Body of pancreas (tissue), 4 donors: Measurements from ENCODE around the gene FAIM. TPM values are rescaled to one million over a fixed set of nuclear protein-coding genes. Genes with fewer than 3 reads are reported as not detected.

Experiments used
- ATAC-seq: fragments of 150-250 bp; one replicate; pipeline ENCODE4 v1.9.1; 2016
- DNase-seq, 4 donors: peaks; one replicate each; pipeline ENCODE4 v3.0.0-alpha.2; 2019
- H3K27ac ChIP-seq, 4 donors: fragments of 200-600 bp; sonication (generic); 1 replicate in 3 of 4; 2 replicates in 1 of 4; pipeline versions ENCODE4 v1.5.1 to v1.6.1; 2016 to 2019; ENCODE audit warnings: mild to moderate bottlenecking in 1 of 4, mixed read lengths in 1 of 4, moderate library complexity in 1 of 4
- H3K27me3 ChIP-seq, 2 donors: fragments of 200-600 bp; sonication (generic); one replicate each; pipeline ENCODE4 v1.6.0; 2016; ENCODE audit warnings: mild to moderate bottlenecking in 1 of 2
- H3K36me3 ChIP-seq, 2 donors: fragments of 200-600 bp; sonication (generic); replicated peaks in 1 of 2; 2 replicates each; pipeline ENCODE4 v1.5.1; 2016; ENCODE audit warnings: low read depth in 2 of 2; ENCODE audit not compliant: insufficient read depth in 1 of 2
- H3K4me1 ChIP-seq: fragments of 200-600 bp; sonication (generic); one replicate; pipeline ENCODE4 v1.6.0; 2016
- H3K4me3 ChIP-seq, 2 donors: fragments of 200-600 bp; sonication (generic); 1 replicate in 1 of 2; 2 replicates in 1 of 2; pipeline ENCODE4 v1.5.1; 2016 to 2019
- H3K9me3 ChIP-seq, 3 donors: fragments of 200-600 bp; sonication (generic); 1 replicate in 2 of 3; 2 replicates in 1 of 3; pipeline ENCODE4 v1.5.1; 2016
- POLR2A ChIP-seq, 3 donors: fragments of 450-650 bp; IDR thresholded peaks; one replicate each; pipeline ENCODE4 v1.6.1; 2016; ENCODE audit warnings: antibody characterized with exemption in 3 of 3, mild to moderate bottlenecking in 2 of 3
- WGBS, 2 donors: methylation state at CpG; one replicate each; pipeline ENCODE4 v1.1.5; 2017; 5-methylcytosine and 5-hydroxymethylcytosine counted together
- intact Hi-C: fragments of 100-400 bp; cut with DNase I; formaldehyde crosslinking; loops from one replicate; pipeline ENCODE4 v1.15.1; 2023
- total RNA-seq, 2 donors: library from RNA; depleted of rRNA; stranded (reverse); fragments of >200 nt; gene quantifications; one replicate each; pipeline ENCODE4 v1.1.0, GENCODE V29; 2016
- TF ChIP-seq, protein P1 (sequence below), 7 experiments: fragments of 450-650 bp in 4 of 7; fragments of 200-600 bp in 3 of 7; sonication (generic) in 3 of 7; IDR thresholded peaks; one replicate each; pipeline ENCODE4 v1.5.1; 2016 to 2019; ENCODE audit warnings: antibody characterized with exemption in 7 of 7

Gene FAIM
- total RNA-seq, 2 donors from 2014 or later: 29.3 to 34.0 TPM

DNA sequence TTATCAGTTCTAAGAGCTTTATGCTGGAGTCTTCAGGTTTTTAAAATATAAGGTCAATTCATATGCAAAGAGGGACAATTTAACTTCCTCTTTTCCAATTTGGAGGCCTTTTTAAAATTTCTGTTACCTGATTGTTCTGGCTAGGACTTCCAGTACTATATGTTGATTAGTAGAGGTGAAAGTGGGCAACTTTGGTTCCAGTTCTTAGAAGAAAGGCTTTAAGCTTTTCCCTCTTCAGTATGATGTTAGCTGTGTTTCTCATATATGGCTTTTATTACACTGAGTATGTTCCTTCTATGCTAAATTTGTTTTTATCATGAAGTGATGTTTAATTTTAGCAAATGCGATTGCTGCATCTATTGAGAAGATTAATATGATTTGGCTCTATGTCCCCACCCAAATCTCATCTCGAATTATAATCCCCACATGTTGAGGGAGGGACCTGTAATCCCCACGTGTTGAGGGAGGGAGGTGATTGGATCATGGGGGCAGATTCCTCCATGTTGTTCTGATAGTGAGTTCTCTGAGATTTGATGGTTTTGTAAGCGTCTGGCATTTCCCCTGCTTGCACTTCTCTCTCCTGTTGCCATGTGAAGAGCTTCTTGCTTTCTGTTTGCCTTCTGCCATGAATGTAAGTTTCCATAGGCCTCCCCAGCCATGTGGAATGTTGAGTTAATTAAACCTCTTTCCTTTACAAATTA is 33.8 kb downstream of the FAIM start:
- 83 to 89% methylated on average over 4 of the region's 4 CpGs for WGBS, 2 donors
- no peaks in the 10 kb centered on the region for H3K36me3 ChIP-seq
- ATAC-seq: no peak
- H3K27me3 ChIP-seq: no peaks in the 10 kb centered on the region
- no peak for TF ChIP-seq POLR2A (IDR thresholded peaks at IDR 0.05)
- TF ChIP-seq, protein P1, sequence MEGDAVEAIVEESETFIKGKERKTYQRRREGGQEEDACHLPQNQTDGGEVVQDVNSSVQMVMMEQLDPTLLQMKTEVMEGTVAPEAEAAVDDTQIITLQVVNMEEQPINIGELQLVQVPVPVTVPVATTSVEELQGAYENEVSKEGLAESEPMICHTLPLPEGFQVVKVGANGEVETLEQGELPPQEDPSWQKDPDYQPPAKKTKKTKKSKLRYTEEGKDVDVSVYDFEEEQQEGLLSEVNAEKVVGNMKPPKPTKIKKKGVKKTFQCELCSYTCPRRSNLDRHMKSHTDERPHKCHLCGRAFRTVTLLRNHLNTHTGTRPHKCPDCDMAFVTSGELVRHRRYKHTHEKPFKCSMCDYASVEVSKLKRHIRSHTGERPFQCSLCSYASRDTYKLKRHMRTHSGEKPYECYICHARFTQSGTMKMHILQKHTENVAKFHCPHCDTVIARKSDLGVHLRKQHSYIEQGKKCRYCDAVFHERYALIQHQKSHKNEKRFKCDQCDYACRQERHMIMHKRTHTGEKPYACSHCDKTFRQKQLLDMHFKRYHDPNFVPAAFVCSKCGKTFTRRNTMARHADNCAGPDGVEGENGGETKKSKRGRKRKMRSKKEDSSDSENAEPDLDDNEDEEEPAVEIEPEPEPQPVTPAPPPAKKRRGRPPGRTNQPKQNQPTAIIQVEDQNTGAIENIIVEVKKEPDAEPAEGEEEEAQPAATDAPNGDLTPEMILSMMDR (IDR thresholded peaks at IDR 0.05): no peak
- peaks cover 0 to 7% (median 0%) of the 10 kb centered on the region in 3 donors for H3K9me3 ChIP-seq
- no peak overlapping the region for H3K4me3 ChIP-seq
- no peak for DNase-seq
- no peaks in the 10 kb centered on the region for H3K4me1 ChIP-seq
- intact Hi-C loops: no loop called here
- H3K27ac ChIP-seq: no peak overlapping the region

DNA sequence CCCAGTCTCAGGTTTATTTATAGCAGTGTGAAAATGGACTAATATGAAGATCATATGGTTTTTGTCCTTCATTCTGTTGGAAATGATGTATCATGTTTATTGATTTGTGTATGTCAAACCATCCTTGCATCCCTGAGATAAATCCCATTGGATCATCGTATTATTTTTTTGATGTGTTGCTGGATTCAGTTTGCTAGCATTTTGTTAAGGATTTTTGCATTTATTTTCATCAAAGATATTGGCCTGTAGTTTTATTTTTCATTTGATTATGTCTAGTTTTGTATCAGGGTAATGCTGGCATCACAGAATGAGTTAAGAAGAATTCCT is 34.3 kb downstream of the FAIM start:
- intact Hi-C loops: no loop called here
- DNase-seq (no peak), ATAC-seq (no peak)
- H3K4me1 ChIP-seq: no peaks in the 10 kb centered on the region
- H3K4me3 ChIP-seq: no peak overlapping the region
- H3K36me3 ChIP-seq: no peaks in the 10 kb centered on the region
- no peak overlapping the region for H3K27ac ChIP-seq
- peaks cover 0 to 7% (median 0%) of the 10 kb centered on the region in 3 donors for H3K9me3 ChIP-seq
- H3K27me3 ChIP-seq: no peaks in the 10 kb centered on the region
- 97 to 100% methylated on average over 1 of the region's 1 CpG for WGBS, 2 donors
- TF ChIP-seq, protein P1 (IDR thresholded peaks at IDR 0.05): no peak
- TF ChIP-seq POLR2A (IDR thresholded peaks at IDR 0.05): no peak

DNA sequence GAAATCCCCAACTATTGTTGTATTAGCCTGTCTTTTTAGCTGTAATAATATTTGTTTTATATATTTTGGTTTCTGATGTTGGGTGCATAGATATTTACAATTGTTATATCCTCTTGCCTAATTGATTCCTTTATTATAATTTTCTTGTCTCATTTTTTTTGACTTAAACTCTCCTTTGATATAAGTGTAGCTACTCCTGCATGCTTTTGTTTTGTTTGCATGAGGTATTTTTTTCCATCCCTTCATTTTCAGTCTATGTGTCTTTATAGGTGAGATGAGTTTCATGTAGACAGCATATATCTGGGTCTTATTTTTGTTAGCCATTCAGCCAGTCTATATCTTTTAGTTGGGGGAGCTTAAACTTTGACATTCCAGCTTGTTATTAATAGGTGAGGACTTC is 37.4 kb downstream of the FAIM start:
- peaks cover 9% of the 10 kb centered on the region in 2 donors for H3K36me3 ChIP-seq
- no peaks in the 10 kb centered on the region for H3K4me1 ChIP-seq
- ATAC-seq (no peak), DNase-seq (no peak)
- H3K27me3 ChIP-seq: no peaks in the 10 kb centered on the region
- H3K9me3 ChIP-seq: peaks cover 0 to 7% (median 0%) of the 10 kb centered on the region in 3 donors
- no peak overlapping the region for H3K27ac ChIP-seq
- intact Hi-C loops: no loop called here
- no peak overlapping the region for H3K4me3 ChIP-seq
- TF ChIP-seq, protein P1 (IDR thresholded peaks at IDR 0.05): no peak
- TF ChIP-seq POLR2A (IDR thresholded peaks at IDR 0.05): no peak

DNA sequence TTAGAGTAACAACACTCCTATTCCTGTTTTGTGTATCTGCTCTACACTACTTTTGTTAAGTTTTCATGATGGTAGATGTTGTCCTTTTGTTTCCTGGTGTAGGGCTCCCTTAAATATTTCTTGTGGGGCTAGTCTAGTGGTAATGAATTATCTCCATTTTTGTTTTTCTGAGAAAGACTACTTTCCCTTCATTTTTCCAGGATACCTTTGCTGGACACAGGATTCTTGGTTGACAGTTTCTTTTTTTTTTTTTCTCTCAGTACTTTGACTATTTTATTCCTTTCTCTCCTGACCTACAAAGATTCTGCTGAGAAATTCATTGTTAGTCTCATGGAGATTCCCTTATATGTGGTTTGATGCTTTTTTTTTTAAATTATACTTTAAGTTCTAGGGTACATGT is 37.9 kb downstream of the FAIM start:
- intact Hi-C loops: no loop called here
- H3K9me3 ChIP-seq: peaks cover 0 to 7% (median 0%) of the 10 kb centered on the region in 3 donors
- TF ChIP-seq POLR2A (IDR thresholded peaks at IDR 0.05): no peak
- TF ChIP-seq, protein P1 (IDR thresholded peaks at IDR 0.05): no peak

DNA sequence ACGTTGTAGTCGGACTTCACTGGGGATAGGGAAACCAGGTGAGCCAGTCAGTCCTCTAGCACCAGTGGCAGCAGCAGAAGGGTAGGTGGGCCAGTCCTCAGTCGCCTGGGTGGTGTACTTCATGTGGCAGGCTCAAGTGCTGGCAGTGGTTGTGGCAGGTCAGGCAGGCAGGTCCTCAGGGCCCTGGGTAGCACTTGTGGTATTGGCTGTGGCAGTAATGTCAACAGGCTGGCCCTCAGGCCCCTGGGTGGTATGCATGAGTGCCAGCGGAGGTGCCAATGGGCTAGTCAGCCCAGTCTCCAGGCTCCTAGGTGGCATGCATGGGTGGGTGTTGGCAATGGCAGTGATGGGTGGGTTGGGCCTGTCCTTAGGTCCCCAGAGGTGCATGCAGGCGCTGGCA is 40.6 kb downstream of the FAIM start:
- WGBS, 2 donors: 98 to 99% methylated on average over 3 to 5 of the region's 5 CpGs
- ATAC-seq (no peak), DNase-seq (no peak)
- Histone ChIP-seq H3K27ac (no peak overlapping the region), H3K9me3 (no peaks in the 10 kb centered on the region), H3K27me3 (no peaks in the 10 kb centered on the region), H3K36me3 (peaks cover 9% of the 10 kb centered on the region in 2 donors), H3K4me3 (no peak overlapping the region), H3K4me1 (no peaks in the 10 kb centered on the region)
- TF ChIP-seq, protein P1 (IDR thresholded peaks at IDR 0.05): no peak
- no peak for TF ChIP-seq POLR2A (IDR thresholded peaks at IDR 0.05)
- intact Hi-C loops: no loop called here

More for the DNA sequence above, 37.9 kb downstream of the FAIM start:
- DNase-seq (no peak), ATAC-seq (no peak)
- H3K4me3 ChIP-seq: no peak overlapping the region
- H3K4me1 ChIP-seq: no peaks in the 10 kb centered on the region
- H3K36me3 ChIP-seq: peaks cover 9% of the 10 kb centered on the region in 2 donors
- no peak overlapping the region for H3K27ac ChIP-seq
- H3K27me3 ChIP-seq: no peaks in the 10 kb centered on the region
